ENCODE data around the gene MAST3.

The MAST3 gene

GRCh38 chr19:18097217-18097992 is at the start of gene MAST3:
Gene MAST3, plus strand, starts transcription at chr19:18097778. Its CDS starts 15 bp downstream, at chr19:18097793.
- no peak for FAIRE-seq

GRCh38 chr19:18049385-18049784 is 48.2 kb upstream of the MAST3 start:
- FAIRE-seq, result no peak

- FAIRE-seq, result no peak
Observed at GRCh38 chr19:18051887-18052286, 45.7 kb upstream of the MAST3 start.

- FAIRE-seq, result no peak
Observed at GRCh38 chr19:18053576-18054219, 43.9 kb upstream of the MAST3 start.

GRCh38 chr19:18055967-18056366 is 41.6 kb upstream of the MAST3 start:
- no peak for FAIRE-seq

GRCh38 chr19:18057557-18057956 is 40.0 kb upstream of the MAST3 start:
- FAIRE-seq, result no peak

GRCh38 chr19:18058208-18059009 is 39.2 kb upstream of the MAST3 start:
- peak; percentile 51 for FAIRE-seq

GRCh38 chr19:18059297-18059696 is 38.3 kb upstream of the MAST3 start:
- no peak for FAIRE-seq

GRCh38 chr19:18059902-18060301 is 37.7 kb upstream of the MAST3 start:
- no peak for FAIRE-seq

- FAIRE-seq, result no peak
Observed at GRCh38 chr19:18060472-18060871, 37.1 kb upstream of the MAST3 start.

GRCh38 chr19:18062028-18062427 is 35.5 kb upstream of the MAST3 start:
- FAIRE-seq, result no peak

- FAIRE-seq, result no peak
Observed at GRCh38 chr19:18063463-18063862, 34.1 kb upstream of the MAST3 start.

GRCh38 chr19:18065173-18065495 is 32.4 kb upstream of the MAST3 start:
- FAIRE-seq, result no peak

GRCh38 chr19:18068395-18068794 is 29.2 kb upstream of the MAST3 start:
- FAIRE-seq, result no peak

GRCh38 chr19:18069383-18069782 is 28.2 kb upstream of the MAST3 start:
- no peak for FAIRE-seq

- FAIRE-seq, result no peak
Observed at GRCh38 chr19:18070181-18070580, 27.4 kb upstream of the MAST3 start.

- no peak for FAIRE-seq
Observed at GRCh38 chr19:18072335-18072734, 25.2 kb upstream of the MAST3 start.

- no peak for FAIRE-seq
Observed at GRCh38 chr19:18073197-18073596, 24.4 kb upstream of the MAST3 start.

GRCh38 chr19:18074192-18074591 is 23.4 kb upstream of the MAST3 start:
- FAIRE-seq, result no peak

- no peak for FAIRE-seq
Observed at GRCh38 chr19:18083929-18084684, 13.5 kb upstream of the MAST3 start.

- FAIRE-seq, result no peak
Observed at GRCh38 chr19:18085702-18086457, 11.7 kb upstream of the MAST3 start.

GRCh38 chr19:18086590-18087138 is 10.9 kb upstream of the MAST3 start, which contains the start of gene IL12RB1:
Gene IL12RB1, minus strand, starts transcription at chr19:18086934. Its CDS starts 111 bp downstream, at chr19:18086823.
- no peak for FAIRE-seq
